ENCODE results near the gene ARTN. TPM values are rescaled to one million over a fixed set of nuclear protein-coding genes. Genes with fewer than 3 reads are reported as not detected.

ARTN gene
- total and polyA plus RNA-seq, 7 donors, result 0.05 to 0.79 (median 0.43) TPM; not detected in 1

- H3K27ac ChIP-seq, result no peak overlapping the region
- WGBS, 3 donors, result 76 to 89% (median 79%) methylated on average over 4 of the region's 4 CpGs
Observed at GRCh38 chr1:43976045-43976444, 42.4 kb downstream of the ARTN start.

GRCh38 chr1:43976890-43977289 lies 43.3 kb downstream of the ARTN start:
- intact Hi-C loops (cut with DNase I), result no loop called here
- Histone ChIP-seq H3K4me3 (peak overlapping the region; percentile 27), H3K36me3 (ENCODE audit: insufficient read depth in 1 of 2, low read depth in 1 of 2) (peaks cover 2 to 42% of the 10 kb centered on the region in 2 donors), H3K9me3 (no peaks in the 10 kb centered on the region), H3K4me1 (peaks cover 39% of the 10 kb centered on the region), H3K27ac (no peak overlapping the region), H3K27me3 (ENCODE audit: insufficient read depth in 3 of 3, low read length in 2 of 3) (no peaks in the 10 kb centered on the region)
- DNase-seq (no peak), ATAC-seq (no peak)
- TF ChIP-seq CTCF (IDR thresholded peaks at IDR 0.05), result no peak
- 88 to 93% (median 92%) methylated on average over 8 of the region's 8 CpGs for WGBS, 3 donors

More at GRCh38 chr1:43976045-43976444, 42.4 kb downstream of the ARTN start:
- Histone ChIP-seq H3K4me1 (peaks cover 46% of the 10 kb centered on the region), H3K9me3 (no peaks in the 10 kb centered on the region), H3K27me3 (ENCODE audit: insufficient read depth in 3 of 3, low read length in 2 of 3) (no peaks in the 10 kb centered on the region), H3K36me3 (ENCODE audit: insufficient read depth in 1 of 2, low read depth in 1 of 2) (peaks cover 2 to 40% of the 10 kb centered on the region in 2 donors), H3K4me3 (peak overlapping the region; percentile 94)
- intact Hi-C loops (cut with DNase I), result no loop called here
- DNase-seq (no peak), ATAC-seq (no peak)
- no peak for TF ChIP-seq CTCF (IDR thresholded peaks at IDR 0.05)

GRCh38 chr1:43977376-43978263 lies 44.0 kb downstream of the ARTN start:
- intact Hi-C loops (cut with DNase I), result no loop called here
- no peaks in the 10 kb centered on the region for H3K27me3 ChIP-seq (ENCODE audit: insufficient read depth in 3 of 3, low read length in 2 of 3)
- no peak for TF ChIP-seq CTCF (IDR thresholded peaks at IDR 0.05)
- H3K36me3 ChIP-seq (ENCODE audit: insufficient read depth in 1 of 2, low read depth in 1 of 2), result peaks cover 2 to 35% of the 10 kb centered on the region in 2 donors
- no peak overlapping the region for H3K27ac ChIP-seq
- peaks cover 37% of the 10 kb centered on the region for H3K4me1 ChIP-seq
- WGBS, 3 donors, result 79 to 90% (median 89%) methylated on average over 9 of the region's 9 CpGs
- ATAC-seq (no peak), DNase-seq (no peak)
- peak overlapping the region; percentile 27 for H3K4me3 ChIP-seq
- no peaks in the 10 kb centered on the region for H3K9me3 ChIP-seq

GRCh38 chr1:43978264-43978550 lies 44.6 kb downstream of the ARTN start:
- peak overlapping the region; percentile 68 for H3K4me3 ChIP-seq
- WGBS, 3 donors, result 66 to 83% (median 70%) methylated on average over 5 of the region's 5 CpGs
- DNase-seq (no peak), ATAC-seq (no peak)
- peaks cover 0 to 34% of the 10 kb centered on the region in 2 donors for H3K36me3 ChIP-seq (ENCODE audit: insufficient read depth in 1 of 2, low read depth in 1 of 2)
- peaks cover 37% of the 10 kb centered on the region for H3K4me1 ChIP-seq
- no peak for TF ChIP-seq CTCF (IDR thresholded peaks at IDR 0.05)
- no peaks in the 10 kb centered on the region for H3K9me3 ChIP-seq
- no peaks in the 10 kb centered on the region for H3K27me3 ChIP-seq (ENCODE audit: insufficient read depth in 3 of 3, low read length in 2 of 3)
- intact Hi-C loops (cut with DNase I), result no loop called here
- no peak overlapping the region for H3K27ac ChIP-seq

All from psoas muscle (tissue), 8 donors.